ENCODE data around the gene CDCP1.

Gene CDCP1

GRCh38 chr3:45145681-45146614, at the start of gene CDCP1:
CDCP1 (minus strand) TSS chr3:45146378; CDS start chr3:45146287, 91 bp downstream.
- DNase-seq = no peak

- DNase-seq = no peak
Observed at GRCh38 chr3:45194791-45195190, 48.6 kb upstream of the CDCP1 start.

GRCh38 chr3:45191924-45192417, 45.8 kb upstream of the CDCP1 start:
- no peak for DNase-seq

- DNase-seq = no peak
Observed at GRCh38 chr3:45191424-45191823, 45.2 kb upstream of the CDCP1 start.

- DNase-seq = no peak
Observed at GRCh38 chr3:45188719-45189659, 42.8 kb upstream of the CDCP1 start.

GRCh38 chr3:45187694-45188141, 41.5 kb upstream of the CDCP1 start:
- no peak for DNase-seq

GRCh38 chr3:45186871-45187270, 40.7 kb upstream of the CDCP1 start:
- DNase-seq = no peak

- no peak for DNase-seq
Observed at GRCh38 chr3:45185461-45185860, 39.3 kb upstream of the CDCP1 start.

GRCh38 chr3:45185052-45185451, 38.9 kb upstream of the CDCP1 start:
- no peak for DNase-seq

- no peak for DNase-seq
Observed at GRCh38 chr3:45183872-45184262, 37.7 kb upstream of the CDCP1 start.

GRCh38 chr3:45182915-45183871, 37.0 kb upstream of the CDCP1 start:
- DNase-seq = no peak

- DNase-seq = no peak
Observed at GRCh38 chr3:45181496-45181895, 35.3 kb upstream of the CDCP1 start.

- no peak for DNase-seq
Observed at GRCh38 chr3:45180899-45181298, 34.7 kb upstream of the CDCP1 start.

GRCh38 chr3:45180051-45180450, 33.9 kb upstream of the CDCP1 start:
- DNase-seq = no peak

- DNase-seq = no peak
Observed at GRCh38 chr3:45179163-45179562, 33.0 kb upstream of the CDCP1 start.

GRCh38 chr3:45178183-45179023, 32.2 kb upstream of the CDCP1 start:
- no peak for DNase-seq

GRCh38 chr3:45176912-45177311, 30.7 kb upstream of the CDCP1 start:
- no peak for DNase-seq

GRCh38 chr3:45174234-45174633, 28.1 kb upstream of the CDCP1 start:
- no peak for DNase-seq

- DNase-seq = no peak
Observed at GRCh38 chr3:45173776-45174175, 27.6 kb upstream of the CDCP1 start.

GRCh38 chr3:45171283-45171682, 25.1 kb upstream of the CDCP1 start:
- DNase-seq = no peak

- no peak for DNase-seq
Observed at GRCh38 chr3:45170096-45170495, 23.9 kb upstream of the CDCP1 start.

All from CD4-positive, alpha-beta T cell treated with Interleukin-17A for 1 hour (primary cell).